Endothelial cell of umbilical vein (primary cell): ENCODE measurements around the gene EXOC5. TPM values are rescaled to one million over a fixed set of nuclear protein-coding genes. Genes with fewer than 3 reads are reported as not detected.

Source experiments
- BruUV-seq: library from RNA; stranded (reverse); fragments of 400-500 nt; replicated peaks from 2 replicates; lab custom pipeline; 2021; lab: Mats Ljungman, UMichigan
- CTCF ChIA-PET: fragments of 300-600, 350-600 bp; sonication (Branson Sonifier 250); formaldehyde crosslinking; loops from one replicate; lab custom pipeline; 2021; ENCODE audit warnings: antibody characterized with exemption, inconsistent platforms; lab: Charles Lee
- POLR2A ChIA-PET: fragments of 300-600, 350-600 bp; sonication (Branson Sonifier 250); formaldehyde crosslinking; loops from one replicate; lab custom pipeline; 2021; ENCODE audit warnings: antibody characterized with exemption, inconsistent platforms; lab: Charles Lee
- DNase-seq: peaks from one replicate; pipeline ENCODE4 v3.0.0-alpha.2; 2011; ENCODE audit warnings: low read depth, low spot score
- FAIRE-seq: peaks from 2 replicates; lab custom pipeline; 2011; peaks lifted over from hg19 to GRCh38; lab: Jason Lieb, UNC
- H2AFZ ChIP-seq: 2 replicates; pipeline ENCODE4 v1.6.0; 2012; ENCODE audit warnings: low read depth, low read length, control low read depth, inconsistent platforms
- H3K27ac ChIP-seq: 2 replicates; pipeline ENCODE4 v1.5.1; 2011; ENCODE audit warnings: low read depth, mild to moderate bottlenecking, control low read depth, low read length, moderate library complexity; ENCODE audit not compliant: insufficient read depth
- H3K27me3 ChIP-seq, 2 experiments: 2 replicates each; pipeline versions ENCODE4 v1.6.0 to v1.6.1; 2011; ENCODE audit warnings: low read length in 2 of 2, mixed read lengths in 1 of 2; ENCODE audit not compliant: control insufficient read depth in 2 of 2, insufficient read depth in 2 of 2
- H3K36me3 ChIP-seq, 2 experiments: 2 replicates in 1 of 2; 3 replicates in 1 of 2; pipeline ENCODE4 v1.5.1; 2011; ENCODE audit warnings: low read length in 2 of 2, mild to moderate bottlenecking in 1 of 2, moderate library complexity in 1 of 2; ENCODE audit not compliant: control insufficient read depth in 2 of 2, insufficient read depth in 2 of 2; ENCODE audit errors: extremely low read depth in 1 of 2
- H3K4me1 ChIP-seq: 3 replicates; pipeline ENCODE4 v1.5.1; 2011; ENCODE audit warnings: mild to moderate bottlenecking, low read length; ENCODE audit not compliant: control insufficient read depth, insufficient read depth; ENCODE audit errors: extremely low read depth
- H3K4me2 ChIP-seq: 2 replicates; pipeline ENCODE4 v1.6.1; 2011; ENCODE audit warnings: low read length, control low read depth, mixed read lengths; ENCODE audit not compliant: insufficient read depth
- H3K4me3 ChIP-seq, 3 experiments: fragments of 200-600 bp in 1 of 3; sonication (generic), shearing (Covaris generic) in 1 of 3; replicated peaks in 1 of 3; 2 replicates each; pipeline ENCODE4 v1.5.1; 2011 to 2016; ENCODE audit warnings: control low read depth in 3 of 3, low read length in 3 of 3, mild to moderate bottlenecking in 2 of 3, inconsistent platforms in 1 of 3, low read depth in 1 of 3, moderate library complexity in 1 of 3; ENCODE audit not compliant: insufficient read depth in 1 of 3
- H3K79me2 ChIP-seq: 2 replicates; pipeline ENCODE4 v1.6.0; 2012; ENCODE audit warnings: low read length, inconsistent platforms; ENCODE audit not compliant: control insufficient read depth, insufficient read depth
- H3K9ac ChIP-seq: replicated peaks from 2 replicates; pipeline ENCODE3; 2011; ENCODE audit warnings: low read length, control low read depth; ENCODE audit not compliant: insufficient read depth; ENCODE audit errors: extremely low read depth
- H3K9me1 ChIP-seq: replicated peaks from 3 replicates; pipeline ENCODE4 v1.6.0; 2011; ENCODE audit warnings: mild to moderate bottlenecking, low read length; ENCODE audit not compliant: control insufficient read depth, insufficient read depth; ENCODE audit errors: extremely low read depth
- H3K9me3 ChIP-seq: replicated peaks from 2 replicates; pipeline ENCODE4 v1.5.1; 2012; ENCODE audit warnings: low read length, inconsistent platforms; ENCODE audit not compliant: control insufficient read depth, insufficient read depth
- H4K20me1 ChIP-seq: replicated peaks from 2 replicates; pipeline ENCODE3; 2011; ENCODE audit warnings: mild to moderate bottlenecking, low read length; ENCODE audit not compliant: control insufficient read depth, insufficient read depth; ENCODE audit errors: extremely low read depth
- CTCF ChIP-seq, 2 donors: IDR thresholded peaks; 1 replicate in 1 of 2; 2 replicates in 1 of 2; pipeline ENCODE4 v1.5.1; 2011; ENCODE audit warnings: low read length in 2 of 2, mild to moderate bottlenecking in 2 of 2, moderate library complexity in 2 of 2, control low read depth in 1 of 2, inconsistent platforms in 1 of 2, low read depth in 1 of 2; ENCODE audit not compliant: insufficient read depth in 1 of 2; ENCODE audit errors: extremely low read depth in 1 of 2
- EZH2 ChIP-seq: IDR thresholded peaks from 2 replicates; pipeline ENCODE4 v1.6.1; 2012; ENCODE audit warnings: borderline replicate concordance, low read depth, mild to moderate bottlenecking, moderate library complexity, low read length, inconsistent platforms; ENCODE audit not compliant: severe bottlenecking
- FOS ChIP-seq: IDR thresholded peaks from 2 replicates; pipeline ENCODE4 v1.6.1; 2011; ENCODE audit warnings: mild to moderate bottlenecking, low read length, moderate library complexity, borderline replicate concordance; ENCODE audit not compliant: insufficient read depth
- GATA2 ChIP-seq: IDR thresholded peaks from 2 replicates; pipeline ENCODE4 v1.7.0; 2011; ENCODE audit warnings: low read depth, mild to moderate bottlenecking, moderate library complexity, mixed read lengths, low read length; ENCODE audit not compliant: insufficient read length, insufficient read depth
- JUN ChIP-seq: IDR thresholded peaks from 2 replicates; pipeline ENCODE4 v1.6.1; 2011; ENCODE audit warnings: borderline replicate concordance, low read depth; ENCODE audit not compliant: insufficient read length, insufficient read depth
- MAX ChIP-seq: IDR thresholded peaks from 2 replicates; pipeline ENCODE4 v1.6.1; 2011; ENCODE audit not compliant: insufficient read depth, insufficient read length
- MYC ChIP-seq: IDR thresholded peaks from one replicate; pipeline ENCODE4 v1.6.1; 2011; ENCODE audit warnings: mild to moderate bottlenecking, low read depth, low read length
- POLR2A ChIP-seq: IDR thresholded peaks from 2 replicates; pipeline ENCODE4 v1.6.1; 2012; ENCODE audit warnings: low read depth, mild to moderate bottlenecking, control low read depth, low read length
- POLR2AphosphoS5 ChIP-seq: IDR thresholded peaks from 2 replicates; pipeline ENCODE4 v1.6.1; 2012; ENCODE audit warnings: low read depth, mild to moderate bottlenecking, control low read depth, low read length, moderate library complexity; ENCODE audit not compliant: insufficient read depth
- dilution Hi-C: fragments of 300-500 bp; cut with MboI; formaldehyde crosslinking; loops from one replicate; pipeline ENCODE4 v1.15.0; 2019; ENCODE audit warnings: low sequenced_read_pairs; ENCODE audit not compliant: extremely low pct_ligation_motif_present
- intact Hi-C: fragments of 100-400 bp; cut with micrococcal nuclease; formaldehyde crosslinking; loops from one replicate; pipeline ENCODE4 v1.10.0; 2022
- polyA plus RNA-seq, 4 experiments: library from polyadenylated mRNA; depleted of rRNA in 3 of 4; stranded (reverse) in 3 of 4; unstranded in 1 of 4; fragments of >200 nt; gene quantifications; 2 replicates each; pipeline versions ENCODE4 v1.2.1 to v1.2.3, GENCODE V29; 2011 to 2012; ENCODE audit warnings: missing spikeins in 1 of 4
- total RNA-seq: library from RNA; stranded (reverse); gene quantifications from 2 replicates; pipeline ENCODE4 v1.2.3, GENCODE V29; 2021

Gene EXOC5
- total and polyA plus RNA-seq, 2 donors (not counting 3 experiments of a cell fraction or from before 2014, with no cell fraction given): 23.9 to 104 TPM

- DNase-seq (no peak), FAIRE-seq (no peak)
- Histone ChIP-seq H3K9me3 (no peaks in the 10 kb centered on the region), H3K36me3 (no peaks in the 10 kb centered on the region), H3K4me2 (no peak overlapping the region), H3K27ac (no peak overlapping the region), H3K27me3 (peaks cover 7 to 9% of the 10 kb centered on the region in 2 experiments), H3K79me2 (no peaks in the 10 kb centered on the region), H3K9ac (no peak overlapping the region), H3K4me1 (no peaks in the 10 kb centered on the region), H4K20me1 (no peaks in the 10 kb centered on the region), H3K9me1 (no peaks in the 10 kb centered on the region), H3K4me3 (no peak overlapping the region), H2AFZ (no peak overlapping the region)
- ChIA-PET POLR2A (no interaction called here), CTCF (interaction anchor here (0.6 to 1.1 kb wide), 2 partner anchors 9 to 11 kb away, joined by 3 read pairs; no protein-coding TSS in a partner anchor)
- dilution Hi-C loops (no loop called here), intact Hi-C loops (loop anchor here (10.0 kb wide), 1 partner anchor 524 kb away; no protein-coding TSS in a partner anchor)
- BruUV-seq: no TSS peak
- TF ChIP-seq JUN: no peak
- no peak for TF ChIP-seq FOS
- TF ChIP-seq GATA2: no peak
- TF ChIP-seq MAX: no peak
- no peak for TF ChIP-seq EZH2
- TF ChIP-seq MYC: no peak
- no peak for TF ChIP-seq POLR2AphosphoS5
- TF ChIP-seq POLR2A: no peak
- TF ChIP-seq CTCF (IDR thresholded peaks at IDR 0.05; ENCODE audit: extremely low read depth in 1 of 2, insufficient read depth in 1 of 2, low read depth in 1 of 2, low read length in 2 of 2): no peak
Measured at GRCh38 chr14:57179273-57179672, 89.4 kb downstream of the EXOC5 start.
